Measurements from ENCODE around the gene CEP250.
A peak's percentile ranks its signal among the peaks of the same experiment; 100 is the strongest.
"Not testable (repeated sequence)": the region's sequence is repeated elsewhere in the genome, so short reads cannot be mapped to it uniquely, and the experiment has no call there.

CEP250 gene

GRCh38 chr20:35541783-35542662, 86.6 kb downstream of the CEP250 start, which contains the start of gene ERGIC3:
TSS of gene ERGIC3 (plus strand) at chr20:35542078. CDS start at chr20:35542098, 20 bp downstream.
- peak; percentile 97 for FAIRE-seq
- no peak for TF ChIP-seq TAF1 (IDR thresholded peaks at IDR 0.05; ENCODE audit: borderline replicate concordance, low read depth, low read length)
- peak; percentile 52; the same call in 1 of the 2 replicates for TF ChIP-seq POLR2AphosphoS5 (IDR thresholded peaks at IDR 0.05; ENCODE audit: low read depth, low read length)
- TF ChIP-seq POLR2A (IDR thresholded peaks at IDR 0.05; ENCODE audit: low read depth, low read length), result peak; percentile 71; the same call in 1 of the 2 replicates
- DNase-seq (ENCODE audit: insufficient read length), result peak; percentile 91

GRCh38 chr20:35542990-35543389, 87.6 kb downstream of the CEP250 start:
- FAIRE-seq (peak; percentile 30), DNase-seq (ENCODE audit: insufficient read length) (no peak)
- TF ChIP-seq TAF1 (IDR thresholded peaks at IDR 0.05; ENCODE audit: borderline replicate concordance, low read depth, low read length), result no peak
- no peak for TF ChIP-seq POLR2A (IDR thresholded peaks at IDR 0.05; ENCODE audit: low read depth, low read length)

GRCh38 chr20:35544436-35544835, 89.0 kb downstream of the CEP250 start:
- FAIRE-seq (no peak), DNase-seq (ENCODE audit: insufficient read length) (no peak)
- no peak for TF ChIP-seq POLR2AphosphoS5 (IDR thresholded peaks at IDR 0.05; ENCODE audit: low read depth, low read length)
- no peak for TF ChIP-seq POLR2A (IDR thresholded peaks at IDR 0.05; ENCODE audit: low read depth, low read length)
- no peak for TF ChIP-seq TAF1 (IDR thresholded peaks at IDR 0.05; ENCODE audit: borderline replicate concordance, low read depth, low read length)

GRCh38 chr20:35544941-35545340, 89.5 kb downstream of the CEP250 start:
- not testable (repeated sequence) for DNase-seq (ENCODE audit: insufficient read length); FAIRE-seq

- TF ChIP-seq POLR2A (IDR thresholded peaks at IDR 0.05; ENCODE audit: low read depth, low read length), result no peak
- no peak for TF ChIP-seq TAF1 (IDR thresholded peaks at IDR 0.05; ENCODE audit: borderline replicate concordance, low read depth, low read length)
- no peak for TF ChIP-seq POLR2AphosphoS5 (IDR thresholded peaks at IDR 0.05; ENCODE audit: low read depth, low read length)
- DNase-seq (ENCODE audit: insufficient read length), result no peak
- FAIRE-seq, result no peak
Observed at GRCh38 chr20:35546127-35546526, 90.7 kb downstream of the CEP250 start.

- no peak for FAIRE-seq
Observed at GRCh38 chr20:35547329-35547728, 91.9 kb downstream of the CEP250 start.

GRCh38 chr20:35551503-35551902, 96.1 kb downstream of the CEP250 start:
- TF ChIP-seq POLR2A (IDR thresholded peaks at IDR 0.05; ENCODE audit: low read depth, low read length) (no peak), TAF1 (IDR thresholded peaks at IDR 0.05; ENCODE audit: borderline replicate concordance, low read depth, low read length) (no peak), POLR2AphosphoS5 (IDR thresholded peaks at IDR 0.05; ENCODE audit: low read depth, low read length) (no peak)
- no peak for DNase-seq (ENCODE audit: insufficient read length)
- FAIRE-seq, result no peak

More at GRCh38 chr20:35547329-35547728, 91.9 kb downstream of the CEP250 start:
- no peak for DNase-seq (ENCODE audit: insufficient read length)
- no peak for TF ChIP-seq POLR2A (IDR thresholded peaks at IDR 0.05; ENCODE audit: low read depth, low read length)
- no peak for TF ChIP-seq POLR2AphosphoS5 (IDR thresholded peaks at IDR 0.05; ENCODE audit: low read depth, low read length)
- TF ChIP-seq TAF1 (IDR thresholded peaks at IDR 0.05; ENCODE audit: borderline replicate concordance, low read depth, low read length), result no peak

- no peak for FAIRE-seq
- TF ChIP-seq POLR2AphosphoS5 (IDR thresholded peaks at IDR 0.05; ENCODE audit: low read depth, low read length), result no peak
- no peak for TF ChIP-seq POLR2A (IDR thresholded peaks at IDR 0.05; ENCODE audit: low read depth, low read length)
- no peak for TF ChIP-seq TAF1 (IDR thresholded peaks at IDR 0.05; ENCODE audit: borderline replicate concordance, low read depth, low read length)
- no peak for DNase-seq (ENCODE audit: insufficient read length)
Observed at GRCh38 chr20:35552914-35553313, 97.5 kb downstream of the CEP250 start.

GRCh38 chr20:35555461-35555860, 100.1 kb downstream of the CEP250 start:
- not testable (repeated sequence) for DNase-seq (ENCODE audit: insufficient read length); FAIRE-seq

- FAIRE-seq (no peak), DNase-seq (ENCODE audit: insufficient read length) (no peak)
Observed at GRCh38 chr20:35555951-35556645, 100.7 kb downstream of the CEP250 start.

GRCh38 chr20:35556871-35557270, 101.5 kb downstream of the CEP250 start:
- DNase-seq (ENCODE audit: insufficient read length) (no peak), FAIRE-seq (no peak)
- TF ChIP-seq POLR2AphosphoS5 (IDR thresholded peaks at IDR 0.05; ENCODE audit: low read depth, low read length), result no peak
- TF ChIP-seq TAF1 (IDR thresholded peaks at IDR 0.05; ENCODE audit: borderline replicate concordance, low read depth, low read length), result no peak
- no peak for TF ChIP-seq POLR2A (IDR thresholded peaks at IDR 0.05; ENCODE audit: low read depth, low read length)

More at GRCh38 chr20:35555951-35556645, 100.7 kb downstream of the CEP250 start:
- TF ChIP-seq TAF1 (IDR thresholded peaks at IDR 0.05; ENCODE audit: borderline replicate concordance, low read depth, low read length) (no peak), POLR2AphosphoS5 (IDR thresholded peaks at IDR 0.05; ENCODE audit: low read depth, low read length) (no peak), POLR2A (IDR thresholded peaks at IDR 0.05; ENCODE audit: low read depth, low read length) (no peak)

- DNase-seq (ENCODE audit: insufficient read length) (no peak), FAIRE-seq (no peak)
- TF ChIP-seq TAF1 (IDR thresholded peaks at IDR 0.05; ENCODE audit: borderline replicate concordance, low read depth, low read length) (no peak), POLR2AphosphoS5 (IDR thresholded peaks at IDR 0.05; ENCODE audit: low read depth, low read length) (no peak; the same call in 1 of the 2 replicates), POLR2A (IDR thresholded peaks at IDR 0.05; ENCODE audit: low read depth, low read length) (no peak)
Observed at GRCh38 chr20:35558451-35558850, 103.1 kb downstream of the CEP250 start.
